ENCODE results near the gene ACOT11.

Gene ACOT11

GRCh38 chr1:54585181-54586066 is 37.4 kb downstream of the ACOT11 start:
- no peak for DNase-seq (ENCODE audit: low read depth in 2 of 2)

DNA sequence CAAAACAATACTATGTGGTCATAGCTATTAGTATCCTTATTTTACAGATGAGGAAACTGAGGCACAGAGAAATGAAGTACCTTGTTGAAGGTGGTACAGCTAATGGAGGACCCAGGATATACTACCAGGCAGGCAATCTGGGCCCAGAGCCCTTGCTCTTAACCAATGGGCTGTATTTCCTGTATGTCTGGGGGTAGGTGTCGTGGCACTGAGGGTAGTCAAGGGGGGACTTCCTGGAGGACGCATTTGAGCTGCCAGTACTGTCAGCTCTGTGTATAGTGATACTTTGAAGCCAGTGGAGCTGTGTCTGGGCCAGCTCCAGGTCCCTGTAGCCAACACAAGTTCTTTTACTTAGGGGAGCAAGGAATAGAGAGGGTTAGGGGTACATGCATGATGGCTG is 40.3 kb downstream of the ACOT11 start:
- DNase-seq (ENCODE audit: low read depth in 2 of 2), result no peak

DNA sequence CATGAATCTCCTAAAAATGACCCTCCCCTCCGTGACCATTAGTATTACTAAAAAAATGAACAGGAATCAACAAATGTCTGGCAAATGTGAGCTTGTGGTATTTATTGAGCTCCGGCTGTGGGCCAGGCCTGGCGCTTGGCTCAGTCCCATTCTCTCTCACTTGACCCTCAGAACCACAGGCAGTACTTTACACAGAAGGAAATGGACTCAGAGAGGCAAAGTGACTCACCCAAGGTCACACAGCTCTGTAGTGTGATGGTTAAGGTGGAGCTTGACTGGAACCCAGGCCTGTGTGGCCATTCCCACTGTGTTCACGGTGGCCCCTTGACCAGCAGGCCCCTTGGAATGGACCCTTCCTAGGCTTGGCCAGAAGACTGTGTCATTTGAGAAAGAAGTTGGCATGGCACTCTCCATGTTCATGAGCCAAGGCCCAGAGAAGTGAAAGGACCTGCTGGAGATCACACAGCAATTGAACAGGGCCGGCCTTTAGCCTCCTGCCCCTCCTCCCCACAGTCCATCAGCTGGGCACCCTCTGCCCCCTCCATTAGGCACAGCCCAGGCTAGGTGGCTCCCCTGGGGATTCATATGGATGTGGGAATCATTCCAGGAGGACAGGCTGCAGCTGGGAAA is 43.2 kb downstream of the ACOT11 start:
- no peak for DNase-seq (ENCODE audit: low read depth in 2 of 2)

DNA sequence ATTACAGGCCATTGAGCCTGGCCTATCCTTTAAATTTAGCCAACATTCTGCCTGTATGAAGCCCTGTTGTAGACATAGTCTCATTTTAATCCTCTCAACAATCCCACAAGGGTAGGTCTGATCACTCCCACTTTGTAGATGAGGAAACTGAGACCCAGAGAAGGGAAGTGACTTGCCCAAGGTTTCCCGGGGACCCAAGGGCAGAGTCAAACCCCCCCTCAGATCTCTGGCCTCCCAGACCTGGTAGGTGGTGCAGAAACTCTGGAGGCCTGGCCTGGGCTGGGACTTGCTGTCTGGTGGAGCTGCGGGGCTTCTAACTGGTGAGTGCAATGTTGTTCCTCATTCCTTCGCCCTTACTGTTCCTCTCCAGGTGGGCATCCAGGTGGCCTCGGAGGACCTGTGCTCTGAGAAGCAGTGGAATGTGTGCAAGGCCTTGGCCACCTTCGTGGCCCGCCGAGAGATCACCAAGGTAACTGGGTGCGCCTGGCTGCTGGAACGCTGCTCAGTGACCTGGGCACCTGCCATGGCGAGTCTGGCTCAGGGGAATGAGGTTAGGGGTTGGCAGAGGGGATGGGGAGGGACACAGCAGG is 45.6 kb downstream of the ACOT11 start:
- DNase-seq (ENCODE audit: low read depth in 2 of 2), result no peak

DNA sequence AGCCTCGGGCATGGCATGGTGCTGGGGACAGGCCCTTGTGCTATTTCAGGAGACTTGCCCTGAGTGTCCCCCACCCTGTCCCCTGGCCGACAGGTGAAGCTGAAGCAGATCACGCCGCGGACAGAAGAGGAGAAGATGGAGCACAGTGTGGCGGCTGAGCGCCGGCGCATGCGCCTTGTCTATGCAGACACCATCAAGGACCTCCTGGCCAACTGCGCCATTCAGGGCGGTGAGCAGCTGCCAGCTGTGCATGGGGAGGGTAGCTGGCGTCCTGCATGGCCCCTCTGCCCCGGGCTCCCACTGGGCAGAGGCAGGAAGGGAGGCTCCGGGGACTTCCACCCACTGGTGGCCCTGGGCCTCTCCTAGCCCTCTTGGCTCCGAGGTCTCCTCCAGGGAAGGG is 46.4 kb downstream of the ACOT11 start:
- DNase-seq (ENCODE audit: low read depth in 2 of 2), result no peak

DNA sequence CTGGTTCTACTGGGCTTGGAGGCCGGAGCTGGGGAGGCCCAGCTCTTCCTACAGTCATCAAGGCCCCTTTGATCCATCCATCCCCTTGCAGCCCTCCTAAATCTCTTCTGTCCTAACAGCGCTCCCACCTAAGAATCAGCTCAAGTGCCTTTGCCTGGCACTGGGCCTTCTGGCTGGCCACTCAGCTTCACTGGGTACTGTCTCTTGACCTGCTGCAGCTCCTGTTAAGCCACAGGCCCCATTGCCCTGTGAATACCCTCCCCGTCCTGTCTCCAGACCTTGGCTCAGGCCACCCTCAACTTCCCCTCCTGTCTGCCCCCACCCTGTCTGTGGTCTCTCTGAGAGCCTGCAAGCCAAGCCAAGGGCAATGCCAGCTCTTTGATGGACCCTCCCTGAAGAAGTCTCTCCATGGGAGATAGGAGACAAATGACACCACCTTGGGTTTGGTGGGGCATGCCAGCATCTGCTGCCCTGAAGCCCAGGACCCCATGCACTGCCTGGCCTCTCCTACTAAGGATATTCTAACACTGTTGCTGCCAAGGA is 48.0 kb downstream of the ACOT11 start:
- no peak for DNase-seq (ENCODE audit: low read depth in 2 of 2)

- DNase-seq (ENCODE audit: low read depth in 2 of 2), result no peak
Observed at GRCh38 chr1:54596756-54597155, 48.7 kb downstream of the ACOT11 start.

GRCh38 chr1:54597455-54598030 is 49.5 kb downstream of the ACOT11 start:
- DNase-seq (ENCODE audit: low read depth in 2 of 2), result no peak

GRCh38 chr1:54599211-54599823 is 51.3 kb downstream of the ACOT11 start:
- DNase-seq (ENCODE audit: low read depth in 2 of 2), result no peak

- no peak for DNase-seq (ENCODE audit: low read depth in 2 of 2)
Observed at GRCh38 chr1:54600947-54601721, 53.1 kb downstream of the ACOT11 start.

DNA sequence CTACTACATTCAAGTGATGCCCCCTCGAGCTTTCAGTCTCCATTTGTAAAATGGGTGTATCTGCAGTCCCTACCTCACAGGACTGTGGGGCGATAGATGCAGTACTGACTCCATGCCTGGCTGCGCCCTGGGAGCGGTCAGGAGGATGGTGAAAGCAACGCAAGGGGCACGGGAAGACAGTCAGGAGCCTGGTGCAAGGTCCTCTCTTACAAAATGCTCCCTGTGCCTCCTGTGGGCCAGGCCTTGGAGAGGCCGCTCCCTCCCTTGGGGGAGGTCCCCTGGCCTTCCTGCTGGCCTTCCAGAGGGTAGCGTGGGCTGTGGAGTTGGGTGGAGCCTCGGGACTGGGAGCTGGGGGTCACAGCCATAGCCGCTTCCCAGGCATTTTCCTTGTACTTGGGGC is 53.7 kb downstream of the ACOT11 start:
- DNase-seq (ENCODE audit: low read depth in 2 of 2), result no peak

- DNase-seq (ENCODE audit: low read depth in 2 of 2), result no peak
Observed at GRCh38 chr1:54602554-54602953, 54.5 kb downstream of the ACOT11 start.

- no peak for DNase-seq (ENCODE audit: low read depth in 2 of 2)
Observed at GRCh38 chr1:54603241-54603640, 55.2 kb downstream of the ACOT11 start.

- no peak for DNase-seq (ENCODE audit: low read depth in 2 of 2)
Observed at GRCh38 chr1:54604051-54604450, 56.0 kb downstream of the ACOT11 start.

GRCh38 chr1:54604572-54605370 is 56.7 kb downstream of the ACOT11 start:
- peak in 1 of 2 donors; percentile 3 for DNase-seq (ENCODE audit: low read depth in 2 of 2)

DNA sequence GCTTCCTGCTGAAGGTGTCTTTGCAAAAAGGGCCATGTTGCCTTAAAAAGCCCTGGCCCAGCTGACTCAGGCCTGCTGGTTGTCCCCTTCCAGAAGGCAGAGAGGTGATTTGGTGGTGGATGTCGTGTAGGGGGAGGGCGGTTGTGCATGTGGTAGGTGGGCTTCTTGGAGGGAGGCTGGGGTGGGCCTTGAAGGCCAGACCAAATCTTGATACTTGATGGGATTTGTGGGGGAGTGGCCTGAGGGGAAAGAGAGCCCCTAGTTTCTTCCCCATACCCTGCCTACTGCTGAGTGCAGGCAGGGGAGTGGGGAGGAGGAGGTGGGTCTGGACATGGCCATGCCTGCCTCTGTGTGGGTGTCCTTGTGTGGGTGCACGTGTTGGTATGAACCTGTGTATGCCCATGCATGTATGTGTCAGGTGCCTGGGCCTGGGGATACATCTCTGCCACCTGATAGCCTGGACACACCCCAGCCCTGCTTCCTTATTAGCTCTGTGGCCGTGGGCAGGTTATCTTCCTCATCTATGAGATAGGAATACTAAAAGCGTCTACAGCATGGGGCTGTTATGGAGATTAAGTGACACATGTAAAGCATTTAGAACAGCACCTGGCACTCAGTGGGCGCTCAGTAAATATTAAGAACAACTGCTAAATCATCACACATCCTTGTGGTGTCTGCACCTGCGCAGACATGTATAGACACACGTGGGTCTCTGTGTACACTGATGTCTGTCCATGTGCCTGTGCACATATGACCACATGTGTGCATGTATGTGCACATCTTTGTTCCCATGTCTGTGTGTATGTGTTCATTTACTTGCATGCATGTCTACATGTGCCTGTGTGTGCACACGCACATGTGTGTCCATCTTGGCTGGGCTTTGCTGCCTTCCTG is 58.3 kb downstream of the ACOT11 start:
- no peak for DNase-seq (ENCODE audit: low read depth in 2 of 2)

DNA sequence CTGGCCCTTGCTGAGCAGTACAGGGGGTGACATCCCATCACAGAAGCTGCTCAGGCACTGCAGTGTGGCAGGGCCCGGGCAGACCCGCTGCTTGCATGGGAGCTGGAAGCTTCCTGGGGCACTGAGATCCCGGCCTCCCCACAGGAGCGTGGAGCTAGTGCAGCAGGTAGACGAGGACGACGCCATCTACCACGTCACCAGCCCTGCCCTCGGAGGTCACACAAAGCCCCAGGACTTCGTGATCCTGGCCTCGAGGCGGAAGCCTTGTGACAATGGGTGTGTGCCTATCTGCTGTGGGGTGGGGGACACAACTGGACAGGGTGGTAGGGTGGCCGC is 58.9 kb downstream of the ACOT11 start:
- no peak for DNase-seq (ENCODE audit: low read depth in 2 of 2)

- no peak for DNase-seq (ENCODE audit: low read depth in 2 of 2)
Observed at GRCh38 chr1:54607821-54608565, 60.0 kb downstream of the ACOT11 start.
